Neuronal stem cell (in vitro differentiated cells): Measurements from ENCODE around the gene UBA7.

ENCODE experiments used
- DNase-seq: peaks from one replicate; pipeline ENCODE4 v3.0.0-alpha.2; 2013; ENCODE audit warnings: low spot score
- H2AFZ ChIP-seq: one replicate; pipeline ENCODE4 v1.6.1; 2013; ENCODE audit warnings: mild to moderate bottlenecking, low read length, inconsistent platforms
- H2AK5ac ChIP-seq: 2 replicates; pipeline ENCODE4 v1.6.1; 2013; ENCODE audit warnings: low read depth, mild to moderate bottlenecking, inconsistent platforms, low read length, moderate library complexity, mixed read lengths
- H2BK120ac ChIP-seq: 2 replicates; pipeline ENCODE4 v1.6.1; 2013; ENCODE audit warnings: low read depth, mild to moderate bottlenecking, inconsistent platforms, low read length, moderate library complexity, mixed read lengths
- H2BK12ac ChIP-seq: one replicate; pipeline ENCODE4 v1.6.1; 2013; ENCODE audit warnings: low read length, inconsistent platforms
- H2BK15ac ChIP-seq: 2 replicates; pipeline ENCODE4 v1.6.1; 2013; ENCODE audit warnings: mild to moderate bottlenecking, low read length, inconsistent platforms, mixed read lengths
- H2BK5ac ChIP-seq: one replicate; pipeline ENCODE4 v1.6.1; 2013; ENCODE audit warnings: inconsistent platforms, mild to moderate bottlenecking, low read length, moderate library complexity
- H3K14ac ChIP-seq: one replicate; pipeline ENCODE4 v1.6.1; 2013; ENCODE audit warnings: low read length, inconsistent platforms
- H3K18ac ChIP-seq: 2 replicates; pipeline ENCODE4 v1.6.1; 2013; ENCODE audit warnings: low read length, inconsistent platforms
- H3K23ac ChIP-seq: 2 replicates; pipeline ENCODE4 v1.6.1; 2013; ENCODE audit warnings: low read depth, mild to moderate bottlenecking, mixed read lengths, low read length, inconsistent platforms; ENCODE audit not compliant: poor library complexity
- H3K27ac ChIP-seq: replicated peaks from 3 replicates; pipeline ENCODE4 v1.5.1; 2013; ENCODE audit warnings: low read length, inconsistent platforms
- H3K27me3 ChIP-seq, 3 experiments: 2 replicates each; pipeline ENCODE4 v1.6.1; 2013; ENCODE audit warnings: low read length in 3 of 3, mild to moderate bottlenecking in 2 of 3, inconsistent platforms in 1 of 3, low read depth in 1 of 3, mixed read lengths in 1 of 3, moderate library complexity in 1 of 3; ENCODE audit not compliant: control insufficient read depth in 3 of 3, insufficient read depth in 3 of 3
- H3K36me3 ChIP-seq, 2 donors: replicated peaks in 1 of 2; 2 replicates each; pipeline ENCODE4 v1.6.1; 2013; ENCODE audit warnings: low read length in 2 of 2; ENCODE audit not compliant: control insufficient read depth in 2 of 2, insufficient read depth in 2 of 2
- H3K4ac ChIP-seq: 2 replicates; pipeline ENCODE4 v1.6.1; 2013; ENCODE audit warnings: inconsistent platforms, mild to moderate bottlenecking, low read length, moderate library complexity
- H3K4me1 ChIP-seq, 2 donors: 1 replicate in 1 of 2; 2 replicates in 1 of 2; pipeline ENCODE4 v1.6.1; 2013; ENCODE audit warnings: low read length in 2 of 2, low read depth in 1 of 2; ENCODE audit not compliant: control insufficient read depth in 2 of 2, insufficient read depth in 1 of 2
- H3K4me2 ChIP-seq: one replicate; pipeline ENCODE4 v1.6.1; 2013; ENCODE audit warnings: mild to moderate bottlenecking, low read length, inconsistent platforms; ENCODE audit not compliant: insufficient read depth, poor library complexity, severe bottlenecking
- H3K4me3 ChIP-seq, 2 donors: 2 replicates each; pipeline ENCODE4 v1.5.1; 2013; ENCODE audit warnings: low read length in 2 of 2, mild to moderate bottlenecking in 2 of 2, inconsistent platforms in 1 of 2, moderate library complexity in 1 of 2
- H3K79me1 ChIP-seq: one replicate; pipeline ENCODE4 v1.6.1; 2013; ENCODE audit warnings: low read depth, mild to moderate bottlenecking, inconsistent platforms, low read length, moderate library complexity
- H3K9ac ChIP-seq: one replicate; pipeline ENCODE4 v1.6.1; 2013; ENCODE audit warnings: mild to moderate bottlenecking, low read depth, low read length, inconsistent platforms; ENCODE audit not compliant: poor library complexity
- H3K9me3 ChIP-seq, 2 donors: replicated peaks in 1 of 2; 2 replicates each; pipeline versions ENCODE3 to v1.6.1; 2013; ENCODE audit warnings: low read length in 2 of 2, mild to moderate bottlenecking in 2 of 2, inconsistent platforms in 1 of 2, low read depth in 1 of 2, mixed read lengths in 1 of 2, moderate library complexity in 1 of 2; ENCODE audit not compliant: control insufficient read depth in 2 of 2, insufficient read depth in 1 of 2
- H4K8ac ChIP-seq: one replicate; pipeline ENCODE4 v1.6.1; 2013; ENCODE audit warnings: low read depth, mild to moderate bottlenecking, inconsistent platforms, low read length, moderate library complexity
- H4K91ac ChIP-seq: one replicate; pipeline ENCODE4 v1.6.1; 2013; ENCODE audit warnings: low read length, low read depth, mild to moderate bottlenecking, inconsistent platforms; ENCODE audit not compliant: poor library complexity
- WGBS, 2 donors: extraction: QIAGEN DNeasy Blood & Tissue Kit; methylation state at CpG; one replicate each; pipeline ENCODE4 v1.1.7; 2013; ENCODE audit warnings: missing lambda C conversion rate in 2 of 2, mixed read lengths in 1 of 2; ENCODE audit not compliant: insufficient read length in 2 of 2, insufficient replicate concordance in 1 of 2; ENCODE audit errors: extremely low coverage in 2 of 2; 5-methylcytosine and 5-hydroxymethylcytosine counted together

The UBA7 gene

GRCh38 chr3:49801160-49801559 lies 12.6 kb downstream of the UBA7 start:
- no peak overlapping the region for H3K4me3 ChIP-seq
- peaks cover 20 to 28% of the 10 kb centered on the region in 2 donors for H3K4me1 ChIP-seq
- no peak overlapping the region for H2BK12ac ChIP-seq
- DNase-seq, result no peak
- no peaks in the 10 kb centered on the region for H3K9me3 ChIP-seq
- H3K14ac ChIP-seq, result no peak overlapping the region
- H2AK5ac ChIP-seq, result no peak overlapping the region
- H3K36me3 ChIP-seq, result no peaks in the 10 kb centered on the region
- no peak overlapping the region for H2BK15ac ChIP-seq
- no peak overlapping the region for H2AFZ ChIP-seq
- no peak overlapping the region for H2BK5ac ChIP-seq
- peaks cover 0 to 41% (median 15%) of the 10 kb centered on the region in 3 experiments for H3K27me3 ChIP-seq
- no peak overlapping the region for H3K4ac ChIP-seq
- no peak overlapping the region for H3K27ac ChIP-seq
- no peak overlapping the region for H2BK120ac ChIP-seq
- H3K4me2 ChIP-seq, result no peak overlapping the region
- no peaks in the 10 kb centered on the region for H3K79me1 ChIP-seq
- no CpG with 5 or more reads among the region's 2 CpGs for WGBS, 2 donors
- H3K23ac ChIP-seq, result no peak overlapping the region
- H3K9ac ChIP-seq, result no peak overlapping the region
- no peak overlapping the region for H4K8ac ChIP-seq
- no peak overlapping the region for H4K91ac ChIP-seq
- H3K18ac ChIP-seq, result no peak overlapping the region

GRCh38 chr3:49799761-49800160 lies 14.0 kb downstream of the UBA7 start, which contains the start of gene CDHR4:
Gene CDHR4 (minus strand): TSS chr3:49799873. CDS start chr3:49799812, 61 bp downstream.
- no peak for DNase-seq
- H2AK5ac ChIP-seq, result peak within 1 kb of the TSS; percentile 22
- H3K18ac ChIP-seq, result no peak within 1 kb of the TSS
- H3K9me3 ChIP-seq, result no peaks in the 10 kb centered on the region
- no peak within 1 kb of the TSS for H3K14ac ChIP-seq
- peak within 1 kb of the TSS; percentile 62 for H2BK5ac ChIP-seq
- no peak within 1 kb of the TSS for H4K91ac ChIP-seq
- no peak within 1 kb of the TSS for H3K27ac ChIP-seq
- H3K27me3 ChIP-seq, result peaks cover 0 to 44% (median 12%) of the 10 kb centered on the region in 3 experiments
- no peak within 1 kb of the TSS for H2BK15ac ChIP-seq
- no peak within 1 kb of the TSS for H3K4ac ChIP-seq
- H4K8ac ChIP-seq, result no peak within 1 kb of the TSS
- peaks cover 16 to 17% of the 10 kb centered on the region in 2 donors for H3K4me1 ChIP-seq
- H3K9ac ChIP-seq, result peak within 1 kb of the TSS; percentile 57
- no CpG with 5 or more reads among the region's 4 CpGs for WGBS, 2 donors
- H2AFZ ChIP-seq, result no peak within 1 kb of the TSS
- H3K4me3 ChIP-seq, result peak within 1 kb of the TSS in 1 of 2 donors; percentile 26
- H2BK12ac ChIP-seq, result no peak within 1 kb of the TSS
- peak within 1 kb of the TSS; percentile 49 for H2BK120ac ChIP-seq
- H3K23ac ChIP-seq, result no peak within 1 kb of the TSS
- H3K36me3 ChIP-seq, result no peaks in the 10 kb centered on the region
- no peaks in the 10 kb centered on the region for H3K79me1 ChIP-seq
- no peak within 1 kb of the TSS for H3K4me2 ChIP-seq

GRCh38 chr3:49799105-49799504 lies 14.6 kb downstream of the UBA7 start:
- H3K4me1 ChIP-seq, result peaks cover 11 to 17% of the 10 kb centered on the region in 2 donors
- no peak for DNase-seq

GRCh38 chr3:49794926-49795905 lies 18.5 kb downstream of the UBA7 start:
- no peak overlapping the region for H3K4me2 ChIP-seq
- peaks cover 6 to 8% of the 10 kb centered on the region in 2 donors for H3K4me1 ChIP-seq
- DNase-seq, result no peak
- peaks cover 0 to 23% (median 0%) of the 10 kb centered on the region in 3 experiments for H3K27me3 ChIP-seq
- H3K9ac ChIP-seq, result peak overlapping the region; percentile 57
- WGBS, 2 donors, result no CpG with 5 or more reads among the region's 24 CpGs
- no peak overlapping the region for H3K27ac ChIP-seq
- no peak overlapping the region for H4K91ac ChIP-seq
- H3K23ac ChIP-seq, result no peak overlapping the region
- peak overlapping the region; percentile 40 for H3K18ac ChIP-seq
- H3K14ac ChIP-seq, result no peak overlapping the region
- no peak overlapping the region for H2BK120ac ChIP-seq
- no peaks in the 10 kb centered on the region for H3K9me3 ChIP-seq
- H2AK5ac ChIP-seq, result peak overlapping the region; percentile 40
- peak overlapping the region; percentile 3 for H2AFZ ChIP-seq
- no peaks in the 10 kb centered on the region for H3K79me1 ChIP-seq
- H3K36me3 ChIP-seq, result no peaks in the 10 kb centered on the region
- no peak overlapping the region for H2BK12ac ChIP-seq
- no peak overlapping the region for H3K4me3 ChIP-seq
- H4K8ac ChIP-seq, result no peak overlapping the region
- H3K4ac ChIP-seq, result peak overlapping the region; percentile 68
- H2BK5ac ChIP-seq, result no peak overlapping the region
- H2BK15ac ChIP-seq, result peak overlapping the region; percentile 54

More at GRCh38 chr3:49799105-49799504, 14.6 kb downstream of the UBA7 start:
- no peaks in the 10 kb centered on the region for H3K79me1 ChIP-seq
- H3K9ac ChIP-seq, result peak overlapping the region; percentile 57
- no peak overlapping the region for H3K18ac ChIP-seq
- H3K4me3 ChIP-seq, result peak overlapping the region in 1 of 2 donors; percentile 26
- H4K91ac ChIP-seq, result no peak overlapping the region
- H3K23ac ChIP-seq, result no peak overlapping the region
- no peaks in the 10 kb centered on the region for H3K36me3 ChIP-seq
- peaks cover 0 to 37% (median 8%) of the 10 kb centered on the region in 3 experiments for H3K27me3 ChIP-seq
- no peak overlapping the region for H2AFZ ChIP-seq
- H2BK12ac ChIP-seq, result no peak overlapping the region
- no CpG with 5 or more reads among the region's 1 CpG for whole genome bisulfite sequencing, 2 donors
- H3K9me3 ChIP-seq, result no peaks in the 10 kb centered on the region
- no peak overlapping the region for H2BK15ac ChIP-seq
- no peak overlapping the region for H3K4me2 ChIP-seq
- H3K4ac ChIP-seq, result no peak overlapping the region
- no peak overlapping the region for H3K27ac ChIP-seq
- H4K8ac ChIP-seq, result no peak overlapping the region
- H2BK5ac ChIP-seq, result peak overlapping the region; percentile 62
- H2BK120ac ChIP-seq, result peak overlapping the region; percentile 49
- no peak overlapping the region for H3K14ac ChIP-seq
- H2AK5ac ChIP-seq, result peak overlapping the region; percentile 22
